HG03097 (cell line): ENCODE measurements around the gene CCNI2.
A peak's percentile ranks its signal among the peaks of the same experiment; 100 is the strongest.

Experiments
- ATAC-seq: cut with Tn5 transposase; IDR thresholded peaks from one replicate; pipeline ENCODE4 v1.9.1; 2021; ENCODE audit not compliant: unreplicated experiment, low FRiP score

Gene CCNI2

GRCh38 chr5:132746954-132747615 is at the start of gene CCNI2:
Gene CCNI2, plus strand, starts transcription at chr5:132747426. Its CDS starts 70 bp downstream, at chr5:132747496.
- no peak for ATAC-seq

- ATAC-seq, result no peak
These were observed 42.4 kb upstream of the CCNI2 start for GRCh38 chr5:132704875-132705274.

GRCh38 chr5:132708645-132709044 is 38.6 kb upstream of the CCNI2 start:
- ATAC-seq, result no peak

GRCh38 chr5:132714456-132715307 is 32.5 kb upstream of the CCNI2 start:
- no peak for ATAC-seq

GRCh38 chr5:132718544-132719312 is 28.5 kb upstream of the CCNI2 start:
- ATAC-seq, result no peak

- ATAC-seq, result no peak
These were observed 21.5 kb upstream of the CCNI2 start for GRCh38 chr5:132725745-132726144.

GRCh38 chr5:132729896-132730295 is 17.3 kb upstream of the CCNI2 start:
- ATAC-seq, result no peak

GRCh38 chr5:132733499-132734148 is 13.6 kb upstream of the CCNI2 start:
- ATAC-seq, result no peak

GRCh38 chr5:132734687-132735086 is 12.5 kb upstream of the CCNI2 start:
- no peak for ATAC-seq

GRCh38 chr5:132736853-132737833 is 10.1 kb upstream of the CCNI2 start, which contains the start of gene KIF3A:
Gene KIF3A, minus strand, starts transcription at chr5:132737546. Its CDS starts 127 bp downstream, at chr5:132737419.
- ATAC-seq, result peak; percentile 87

- ATAC-seq, result no peak
These were observed 9.1 kb upstream of the CCNI2 start for GRCh38 chr5:132737982-132738681.

- ATAC-seq, result no peak
These were observed 8.0 kb upstream of the CCNI2 start for GRCh38 chr5:132739232-132739631.

GRCh38 chr5:132742158-132742557 is 5.1 kb upstream of the CCNI2 start:
- no peak for ATAC-seq

- ATAC-seq, result no peak
These were observed 4.6 kb upstream of the CCNI2 start for GRCh38 chr5:132742626-132743025.

GRCh38 chr5:132744659-132745058 is 2.6 kb upstream of the CCNI2 start:
- no peak for ATAC-seq

GRCh38 chr5:132746592-132746953 is 653 bp upstream of the CCNI2 start:
- ATAC-seq, result no peak

- no peak for ATAC-seq
These were observed 602 bp downstream of the CCNI2 start for GRCh38 chr5:132747616-132748440.

- ATAC-seq, result no peak
These were observed 1.3 kb downstream of the CCNI2 start for GRCh38 chr5:132748522-132749000.
